ENCODE data around the gene CRB3.

CRB3 gene

DNA sequence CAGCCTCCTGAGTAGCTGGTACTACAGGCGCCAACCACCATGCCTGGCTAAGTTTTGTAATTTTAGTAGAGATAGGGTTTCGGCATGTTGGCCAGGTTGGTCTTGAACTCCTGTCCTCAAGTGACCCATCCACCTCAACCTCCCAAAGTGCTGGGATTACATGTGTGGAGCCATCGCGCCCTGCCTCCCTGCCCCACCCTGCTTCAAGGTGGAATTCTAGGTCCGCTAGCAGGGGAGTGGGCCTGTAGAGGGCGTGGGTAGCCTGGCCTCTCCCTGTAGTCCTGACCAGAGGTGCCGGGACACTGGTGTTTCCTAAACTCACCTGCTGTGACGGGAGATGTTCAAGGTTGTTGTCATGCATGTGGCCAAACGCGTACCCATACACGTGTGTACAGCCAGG is 30.9 kb upstream of the CRB3 start:
- Histone ChIP-seq H3K4me3 (replicated peaks; ENCODE audit: insufficient read depth, low read length) (no peak overlapping the region), H3K27me3 (ENCODE audit: insufficient read depth, poor library complexity, severe bottlenecking) (no peaks in the 10 kb centered on the region), H3K27ac (replicated peaks) (no peak overlapping the region)
- no peak for DNase-seq (ENCODE audit: low read depth in 1 of 2, low spot score in 1 of 2)
- TF ChIP-seq REST (IDR thresholded peaks at IDR 0.05; ENCODE audit: insufficient replicate concordance, low read depth) (no peak), SPI1 (IDR thresholded peaks at IDR 0.05; ENCODE audit: borderline replicate concordance, low read depth) (no peak), GABPA (IDR thresholded peaks at IDR 0.05; ENCODE audit: low read depth) (no peak), POLR2AphosphoS5 (IDR thresholded peaks at IDR 0.05; ENCODE audit: low read depth) (no peak)
- TF ChIP-seq, protein P1, sequence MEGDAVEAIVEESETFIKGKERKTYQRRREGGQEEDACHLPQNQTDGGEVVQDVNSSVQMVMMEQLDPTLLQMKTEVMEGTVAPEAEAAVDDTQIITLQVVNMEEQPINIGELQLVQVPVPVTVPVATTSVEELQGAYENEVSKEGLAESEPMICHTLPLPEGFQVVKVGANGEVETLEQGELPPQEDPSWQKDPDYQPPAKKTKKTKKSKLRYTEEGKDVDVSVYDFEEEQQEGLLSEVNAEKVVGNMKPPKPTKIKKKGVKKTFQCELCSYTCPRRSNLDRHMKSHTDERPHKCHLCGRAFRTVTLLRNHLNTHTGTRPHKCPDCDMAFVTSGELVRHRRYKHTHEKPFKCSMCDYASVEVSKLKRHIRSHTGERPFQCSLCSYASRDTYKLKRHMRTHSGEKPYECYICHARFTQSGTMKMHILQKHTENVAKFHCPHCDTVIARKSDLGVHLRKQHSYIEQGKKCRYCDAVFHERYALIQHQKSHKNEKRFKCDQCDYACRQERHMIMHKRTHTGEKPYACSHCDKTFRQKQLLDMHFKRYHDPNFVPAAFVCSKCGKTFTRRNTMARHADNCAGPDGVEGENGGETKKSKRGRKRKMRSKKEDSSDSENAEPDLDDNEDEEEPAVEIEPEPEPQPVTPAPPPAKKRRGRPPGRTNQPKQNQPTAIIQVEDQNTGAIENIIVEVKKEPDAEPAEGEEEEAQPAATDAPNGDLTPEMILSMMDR (IDR thresholded peaks at IDR 0.05; ENCODE audit: insufficient read depth, low read length): no peak

- TF ChIP-seq REST (IDR thresholded peaks at IDR 0.05; ENCODE audit: insufficient replicate concordance, low read depth) (no peak), SPI1 (IDR thresholded peaks at IDR 0.05; ENCODE audit: borderline replicate concordance, low read depth) (no peak), GABPA (IDR thresholded peaks at IDR 0.05; ENCODE audit: low read depth) (no peak), POLR2AphosphoS5 (IDR thresholded peaks at IDR 0.05; ENCODE audit: low read depth) (no peak)
- TF ChIP-seq, protein P1 (IDR thresholded peaks at IDR 0.05; ENCODE audit: insufficient read depth, low read length): no peak
- Histone ChIP-seq H3K4me3 (replicated peaks; ENCODE audit: insufficient read depth, low read length) (no peak within 1 kb of the TSS), H3K27me3 (ENCODE audit: insufficient read depth, poor library complexity, severe bottlenecking) (no peaks in the 10 kb centered on the region), H3K27ac (replicated peaks) (no peak within 1 kb of the TSS)
- DNase-seq (ENCODE audit: low read depth in 1 of 2, low spot score in 1 of 2): no peak
Measured at GRCh38 chr19:6433663-6434062, 30.4 kb upstream of the CRB3 start, which contains the start of gene SLC25A41. TSS of gene SLC25A41 (minus strand) at chr19:6433763. CDS start at chr19:6433693, 70 bp downstream.

DNA sequence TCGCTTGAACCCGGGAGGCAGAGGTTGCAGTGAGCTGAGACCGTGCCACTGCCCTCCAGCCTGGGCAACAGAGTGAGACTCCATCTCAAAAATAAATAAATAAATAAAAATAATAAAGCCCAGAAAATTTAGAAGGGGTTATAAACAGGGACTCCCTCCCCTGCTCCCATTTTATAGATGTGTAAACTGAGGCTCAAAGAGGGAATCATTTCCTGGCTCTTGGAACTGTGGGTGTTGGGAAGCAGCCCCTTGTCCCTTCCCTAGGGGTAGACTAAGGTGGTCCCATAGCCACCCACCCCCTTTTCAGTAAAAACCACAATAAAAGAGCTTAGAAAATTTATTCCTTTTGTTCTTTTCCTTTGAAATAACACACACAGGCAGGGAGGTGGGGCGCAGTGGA is 24.3 kb upstream of the CRB3 start:
- H3K27ac ChIP-seq (replicated peaks): no peak overlapping the region
- H3K27me3 ChIP-seq (ENCODE audit: insufficient read depth, poor library complexity, severe bottlenecking): no peaks in the 10 kb centered on the region
- no peak overlapping the region for H3K4me3 ChIP-seq (replicated peaks; ENCODE audit: insufficient read depth, low read length)
- no peak for TF ChIP-seq GABPA (IDR thresholded peaks at IDR 0.05; ENCODE audit: low read depth)
- no peak for TF ChIP-seq SPI1 (IDR thresholded peaks at IDR 0.05; ENCODE audit: borderline replicate concordance, low read depth)
- TF ChIP-seq, protein P1 (IDR thresholded peaks at IDR 0.05; ENCODE audit: insufficient read depth, low read length): no peak
- TF ChIP-seq REST (IDR thresholded peaks at IDR 0.05; ENCODE audit: insufficient replicate concordance, low read depth): no peak
- no peak for TF ChIP-seq POLR2AphosphoS5 (IDR thresholded peaks at IDR 0.05; ENCODE audit: low read depth)
- DNase-seq (ENCODE audit: low read depth in 1 of 2, low spot score in 1 of 2): no peak

Data from HL-60 (cell line).